Upper lobe of left lung (tissue), 6 donors: Measurements from ENCODE around the gene TRIM31. TPM values are rescaled to one million over a fixed set of nuclear protein-coding genes. Genes with fewer than 3 reads are reported as not detected.

Source experiments
- ATAC-seq, 2 donors: fragments of 200-7000 bp; cut with Tn5 transposase; one replicate each; pipeline ENCODE4 v1.9.1; 2022; ENCODE audit warnings: mild to moderate bottlenecking in 2 of 2, moderate library complexity in 2 of 2; ENCODE audit not compliant: low FRiP score in 2 of 2
- DNase-seq, 2 donors: peaks; one replicate each; pipeline ENCODE4 v3.0.0-alpha.2; 2019 to 2020
- H3K27ac ChIP-seq, 4 donors: fragments of 200-600 bp; sonication (generic); one replicate each; pipeline ENCODE4 v1.5.1; 2016 to 2019
- H3K27me3 ChIP-seq, 4 donors: fragments of 200-600 bp; sonication (generic); one replicate each; pipeline ENCODE4 v1.5.1; 2017 to 2019
- H3K36me3 ChIP-seq, 4 donors: fragments of 200-600 bp; sonication (generic); one replicate each; pipeline ENCODE4 v1.5.1; 2016 to 2019
- H3K4me1 ChIP-seq, 4 donors: fragments of 200-600 bp; sonication (generic); one replicate each; pipeline ENCODE4 v1.5.1; 2018 to 2019
- H3K4me3 ChIP-seq, 4 donors: fragments of 200-600 bp; sonication (generic); one replicate each; pipeline ENCODE4 v1.5.1; 2017 to 2019; ENCODE audit warnings: mild to moderate bottlenecking in 2 of 4, moderate library complexity in 1 of 4
- H3K9me3 ChIP-seq, 4 donors: fragments of 200-600 bp; sonication (generic); one replicate each; pipeline ENCODE4 v1.5.1; 2018 to 2019
- CTCF ChIP-seq, 6 experiments: fragments of 450-650 bp in 4 of 6; fragments of 200-600 bp in 2 of 6; sonication (generic) in 2 of 6; IDR thresholded peaks; one replicate each; pipeline ENCODE4 v1.5.1; 2016 to 2019; ENCODE audit warnings: antibody characterized with exemption in 6 of 6
- EP300 ChIP-seq, 4 donors: sonication (generic); formaldehyde crosslinking; IDR thresholded peaks; one replicate each; pipeline ENCODE4 v1.5.1; 2017; ENCODE audit warnings: antibody characterized with exemption in 4 of 4, control low read depth in 2 of 4
- POLR2A ChIP-seq, 4 donors: fragments of 450-650 bp; IDR thresholded peaks; one replicate each; pipeline ENCODE4 v1.5.1; 2016 to 2017; ENCODE audit warnings: antibody characterized with exemption in 4 of 4, mild to moderate bottlenecking in 2 of 4
- POLR2AphosphoS5 ChIP-seq, 2 donors: sonication (generic); formaldehyde crosslinking; IDR thresholded peaks; one replicate each; pipeline ENCODE4 v1.5.1; 2017; ENCODE audit warnings: antibody characterized with exemption in 2 of 2
- WGBS, 2 donors: methylation state at CpG; one replicate each; pipeline ENCODE4 v1.1.5; 2017 to 2018; 5-methylcytosine and 5-hydroxymethylcytosine counted together
- total RNA-seq, 6 donors: library from RNA; depleted of rRNA in 4 of 6; stranded (reverse); fragments of >200 nt in 4 of 6; gene quantifications; one replicate each; pipeline versions ENCODE4 v1.1.0 to v1.2.1, GENCODE V29; 2016 to 2021
- donor health status: DM: no; HTN: no; CAD: no; lungs with moderate emphysema.
- donor health status: DM: no; HTN: yes; CAD: no; lungs with severe emphysema.

Gene TRIM31
- total RNA-seq, 6 donors from 2014 or later, result 0.17 to 0.79 TPM; not detected in 4

GRCh38 chr6:30158475-30159040 is 45.7 kb upstream of the TRIM31 start:
- Histone ChIP-seq H3K4me1 (peaks cover 7 to 13% (median 10%) of the 10 kb centered on the region in 4 donors), H3K27ac (no peak overlapping the region), H3K4me3 (no peak overlapping the region), H3K27me3 (no peaks in the 10 kb centered on the region), H3K9me3 (no peaks in the 10 kb centered on the region), H3K36me3 (no peaks in the 10 kb centered on the region)
- TF ChIP-seq POLR2AphosphoS5 (IDR thresholded peaks at IDR 0.05), result no peak
- TF ChIP-seq POLR2A (IDR thresholded peaks at IDR 0.05), result no peak
- TF ChIP-seq CTCF (IDR thresholded peaks at IDR 0.05), result no peak
- no peak for TF ChIP-seq EP300 (IDR thresholded peaks at IDR 0.05)
- WGBS, 2 donors, result 68 to 74% methylated on average over 3 of the region's 3 CpGs
- DNase-seq, result no peak
- ATAC-seq, result no peak

- 74 to 85% methylated on average over 2 of the region's 2 CpGs for WGBS, 2 donors
- H3K27me3 ChIP-seq, result no peaks in the 10 kb centered on the region
- no peaks in the 10 kb centered on the region for H3K9me3 ChIP-seq
- DNase-seq, result no peak
- H3K27ac ChIP-seq, result no peak overlapping the region
- H3K4me3 ChIP-seq, result no peak overlapping the region
- peaks cover 7 to 13% (median 10%) of the 10 kb centered on the region in 4 donors for H3K4me1 ChIP-seq
- H3K36me3 ChIP-seq, result no peaks in the 10 kb centered on the region
- ATAC-seq, result no peak
- TF ChIP-seq EP300 (IDR thresholded peaks at IDR 0.05) (no peak), POLR2A (IDR thresholded peaks at IDR 0.05) (no peak), CTCF (IDR thresholded peaks at IDR 0.05) (no peak), POLR2AphosphoS5 (IDR thresholded peaks at IDR 0.05) (no peak)
These were observed 45.1 kb upstream of the TRIM31 start for GRCh38 chr6:30157999-30158398.

GRCh38 chr6:30157581-30157980 is 44.7 kb upstream of the TRIM31 start:
- Histone ChIP-seq H3K27ac (no peak overlapping the region), H3K4me1 (peaks cover 7 to 13% (median 10%) of the 10 kb centered on the region in 4 donors), H3K4me3 (no peak overlapping the region), H3K27me3 (no peaks in the 10 kb centered on the region), H3K36me3 (no peaks in the 10 kb centered on the region), H3K9me3 (no peaks in the 10 kb centered on the region)
- TF ChIP-seq POLR2A (IDR thresholded peaks at IDR 0.05), result no peak
- no peak for TF ChIP-seq POLR2AphosphoS5 (IDR thresholded peaks at IDR 0.05)
- TF ChIP-seq CTCF (IDR thresholded peaks at IDR 0.05), result no peak
- TF ChIP-seq EP300 (IDR thresholded peaks at IDR 0.05), result no peak
- DNase-seq (no peak), ATAC-seq (no peak)

- DNase-seq (no peak), ATAC-seq (no peak)
- H3K4me1 ChIP-seq, result peaks cover 7 to 13% (median 10%) of the 10 kb centered on the region in 4 donors
- WGBS, 2 donors, result 88 to 95% methylated on average over 9 of the region's 9 CpGs
- no peaks in the 10 kb centered on the region for H3K36me3 ChIP-seq
- H3K27me3 ChIP-seq, result no peaks in the 10 kb centered on the region
- no peaks in the 10 kb centered on the region for H3K9me3 ChIP-seq
- TF ChIP-seq POLR2AphosphoS5 (IDR thresholded peaks at IDR 0.05) (no peak), CTCF (IDR thresholded peaks at IDR 0.05) (no peak), POLR2A (IDR thresholded peaks at IDR 0.05) (no peak), EP300 (IDR thresholded peaks at IDR 0.05) (no peak)
- H3K4me3 ChIP-seq, result no peak overlapping the region
- H3K27ac ChIP-seq, result peak overlapping the region in 2 of 4 donors; percentile 44 to 48
These were observed 43.9 kb upstream of the TRIM31 start for GRCh38 chr6:30156774-30157173.

- peak in 1 of 2 donors; percentile 74 for ATAC-seq
- no peak for TF ChIP-seq CTCF (IDR thresholded peaks at IDR 0.05)
- no peak for TF ChIP-seq POLR2A (IDR thresholded peaks at IDR 0.05)
- TF ChIP-seq POLR2AphosphoS5 (IDR thresholded peaks at IDR 0.05), result peak; percentile 35 to 56
- TF ChIP-seq EP300 (IDR thresholded peaks at IDR 0.05), result peak in 2 of 4 donors; percentile 9 to 28
- peaks cover 7 to 13% (median 10%) of the 10 kb centered on the region in 4 donors for H3K4me1 ChIP-seq
- no peaks in the 10 kb centered on the region for H3K9me3 ChIP-seq
- peak overlapping the region in 2 of 4 donors; percentile 44 to 53 for H3K27ac ChIP-seq
- WGBS, 2 donors, result 7 to 9% methylated on average over 4 of the region's 4 CpGs
- DNase-seq, result peak in 1 of 2 donors; percentile 55
- no peaks in the 10 kb centered on the region for H3K27me3 ChIP-seq
- no peak overlapping the region for H3K4me3 ChIP-seq
- H3K36me3 ChIP-seq, result no peaks in the 10 kb centered on the region
These were observed 43.3 kb upstream of the TRIM31 start for GRCh38 chr6:30156262-30156599.
